ENCODE measurements around the gene CYS1.

Gene CYS1

GRCh38 chr2:10091182-10091888 is 11.1 kb upstream of the CYS1 start:
- DNase-seq = peak; percentile 29

DNA sequence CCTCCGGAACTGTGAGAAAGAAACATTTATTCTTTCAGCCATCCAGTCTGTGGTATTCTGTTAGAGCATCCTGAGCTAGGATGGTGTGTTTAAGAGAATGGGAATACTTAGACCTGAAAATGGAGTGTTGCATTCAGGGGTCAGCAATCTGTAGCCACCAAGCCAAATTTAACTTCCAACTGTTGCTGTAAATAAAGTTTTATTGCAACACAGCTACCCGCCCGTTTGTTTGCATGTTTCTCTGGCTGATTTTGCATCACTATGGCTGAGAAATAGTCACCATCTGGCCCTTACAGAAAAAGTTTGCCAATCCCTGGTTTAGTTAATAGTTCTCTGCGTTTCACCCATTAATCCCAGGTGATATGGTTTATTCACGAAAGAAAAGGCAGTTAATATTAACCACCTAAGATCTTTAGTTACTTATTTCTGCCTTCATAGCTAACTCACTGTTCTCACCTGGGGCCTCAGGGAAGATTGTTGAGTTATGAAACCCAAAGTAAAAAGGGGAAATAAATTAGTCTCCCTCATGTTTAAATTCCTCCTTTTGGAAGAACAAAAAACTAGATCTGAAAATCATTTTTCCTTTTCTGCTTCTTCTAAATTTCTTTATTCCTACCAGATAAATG is 9.5 kb upstream of the CYS1 start:
- DNase-seq = no peak

- DNase-seq = no peak
These were observed 7.1 kb upstream of the CYS1 start for GRCh38 chr2:10087360-10087759.

DNA sequence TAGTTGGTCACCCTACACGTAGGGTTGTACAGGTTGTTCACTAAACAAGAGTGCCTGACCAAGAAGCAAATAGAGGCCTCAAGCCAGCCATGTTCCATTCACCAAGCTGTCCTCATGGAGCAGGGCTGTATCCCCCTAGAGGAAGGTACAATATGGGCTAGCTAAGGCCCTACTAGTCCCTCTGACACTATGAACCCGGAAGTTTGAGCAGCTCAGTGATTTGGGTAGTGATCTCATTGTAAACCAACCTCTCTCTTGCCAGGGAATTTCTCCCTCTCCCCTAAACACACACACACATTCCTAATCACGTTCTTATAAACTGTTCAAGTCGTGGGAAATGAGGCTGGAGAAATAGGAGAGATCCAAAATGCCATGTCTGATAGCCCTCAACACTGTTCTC is 6.7 kb upstream of the CYS1 start:
- DNase-seq = no peak

DNA sequence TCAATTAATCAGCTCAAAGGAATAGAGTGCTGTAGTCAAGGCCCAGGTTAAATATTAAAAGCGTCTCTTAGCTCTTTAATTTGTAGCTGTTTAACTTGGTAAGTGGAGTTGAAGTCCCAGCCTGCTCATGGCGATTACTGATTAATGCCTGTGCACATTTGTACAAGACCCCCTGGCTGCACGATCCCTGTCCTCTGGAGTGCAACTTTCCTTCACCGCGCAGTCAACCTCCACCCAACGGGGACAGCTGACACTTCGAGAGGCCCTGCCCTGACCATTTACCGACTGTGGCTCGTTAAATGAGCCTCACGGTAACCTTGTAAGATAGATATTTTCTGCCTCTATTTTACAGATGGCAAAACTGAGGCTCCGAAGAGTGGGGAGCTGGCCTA is 5.5 kb upstream of the CYS1 start:
- DNase-seq = no peak

DNA sequence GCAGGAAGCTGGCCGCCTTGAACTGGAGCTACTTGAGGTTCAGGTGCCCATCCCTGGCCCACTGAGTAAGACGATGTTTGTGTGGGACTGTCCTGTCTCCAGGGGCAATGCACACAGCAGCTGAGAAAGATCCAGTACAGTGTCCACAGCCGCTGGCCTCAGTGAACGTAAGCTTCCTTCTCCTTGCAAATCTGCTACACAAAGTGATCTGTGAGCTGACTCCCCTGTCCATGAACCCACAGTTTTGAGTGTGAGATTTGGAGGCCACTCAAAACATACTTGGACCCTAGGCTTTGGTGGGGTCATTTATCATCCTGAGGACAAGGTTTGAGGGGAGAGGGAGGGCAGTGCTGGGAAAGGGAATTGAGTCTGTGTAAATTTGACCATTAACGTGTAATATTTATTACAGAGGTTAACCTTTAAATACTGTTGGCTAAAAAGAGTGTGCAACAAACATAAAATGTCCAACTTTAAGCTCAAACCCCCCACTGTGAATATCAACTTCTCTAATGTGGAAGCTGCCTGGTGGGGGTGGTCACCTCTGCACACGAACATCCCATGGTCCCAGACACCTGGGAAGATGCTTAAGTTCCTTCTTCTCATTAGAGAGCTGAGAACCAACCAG is 4.9 kb upstream of the CYS1 start:
- no peak for DNase-seq

DNA sequence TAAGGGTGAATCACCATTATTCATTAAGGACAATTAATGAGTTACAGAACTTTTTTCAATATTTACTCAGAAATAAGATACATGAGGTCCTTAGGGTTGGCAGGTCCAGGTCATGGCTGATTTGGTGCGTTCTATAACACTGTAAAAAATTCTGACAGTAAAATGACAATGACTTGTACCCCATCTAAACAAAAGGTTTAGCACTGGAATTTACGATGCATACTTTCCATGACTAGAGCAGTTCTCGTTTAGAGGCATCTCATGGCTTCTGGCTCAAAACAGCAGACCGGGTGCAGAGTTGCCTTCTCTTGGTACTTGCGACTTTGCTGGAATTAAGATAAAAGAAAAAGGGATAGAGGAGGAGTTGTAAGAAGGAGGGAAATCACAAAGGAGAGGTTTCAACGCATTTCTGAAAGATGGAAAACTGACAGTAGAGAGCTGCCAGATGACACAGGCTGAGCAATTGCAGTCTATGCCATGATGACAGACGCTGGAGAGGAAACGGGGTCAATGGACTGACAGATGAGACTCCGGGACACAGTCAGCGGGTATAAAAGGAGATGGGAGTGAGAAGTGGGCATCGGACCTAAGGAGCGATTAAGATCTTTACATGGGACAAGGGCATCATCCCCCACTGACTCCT is 4.1 kb upstream of the CYS1 start:
- DNase-seq = no peak

- no peak for DNase-seq
These were observed 3.5 kb upstream of the CYS1 start for GRCh38 chr2:10083692-10084211.

- DNase-seq = no peak
These were observed 2.8 kb upstream of the CYS1 start for GRCh38 chr2:10083046-10083445.

GRCh38 chr2:10080536-10081304 is 509 bp upstream of the CYS1 start:
- peak; percentile 47 for DNase-seq

DNA sequence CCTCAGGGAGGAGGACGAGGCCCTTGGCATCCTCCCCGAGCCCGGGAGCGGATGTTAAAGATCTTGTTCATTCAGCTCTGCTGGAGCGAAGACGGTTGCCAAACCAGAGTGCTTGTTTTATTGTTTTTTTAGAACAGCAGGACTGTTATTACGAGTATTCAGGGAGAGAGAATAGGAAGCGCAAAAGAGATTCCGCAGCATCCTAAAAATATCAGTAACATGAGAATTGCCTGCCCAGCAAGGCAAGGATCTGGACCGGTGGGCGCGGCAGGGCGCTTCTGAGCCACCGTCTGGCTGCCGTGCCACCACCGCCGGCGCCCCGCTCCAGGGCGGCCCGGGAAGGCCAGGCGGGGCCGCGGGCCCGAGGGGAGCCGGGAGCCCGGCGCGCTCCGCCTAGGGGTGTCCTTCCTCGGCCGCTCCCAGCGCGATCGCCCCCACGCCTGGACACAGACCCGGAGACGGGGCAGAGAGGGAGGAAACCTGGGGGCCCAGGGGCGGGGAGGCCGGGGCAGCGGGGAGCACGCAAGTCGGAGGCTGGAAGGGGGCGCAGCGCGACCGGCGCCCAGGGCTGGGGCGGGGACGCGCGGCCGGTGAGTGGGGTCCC is 843 bp downstream of the CYS1 start:
- DNase-seq = no peak

- DNase-seq = no peak
These were observed 1.4 kb downstream of the CYS1 start for GRCh38 chr2:10078704-10079265.

DNA sequence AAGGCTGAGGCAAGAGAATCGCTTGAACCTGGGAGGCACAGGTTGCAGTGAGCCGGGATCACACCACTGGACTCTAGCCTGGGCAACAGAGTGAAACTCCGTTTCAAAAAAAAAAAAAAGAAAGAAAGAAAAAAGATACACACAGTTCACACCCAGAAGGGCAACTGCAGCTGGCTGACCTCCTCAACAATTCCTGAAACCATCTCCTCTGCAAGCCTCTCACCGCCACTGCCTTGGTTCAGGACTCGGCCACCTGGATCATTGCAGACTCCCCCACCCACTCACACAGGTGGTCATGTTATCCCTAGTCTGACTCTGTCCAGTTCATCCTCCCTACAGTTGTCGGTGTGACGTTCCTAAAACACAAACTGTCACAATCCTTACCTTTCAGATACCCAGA is 2.2 kb downstream of the CYS1 start:
- no peak for DNase-seq

DNA sequence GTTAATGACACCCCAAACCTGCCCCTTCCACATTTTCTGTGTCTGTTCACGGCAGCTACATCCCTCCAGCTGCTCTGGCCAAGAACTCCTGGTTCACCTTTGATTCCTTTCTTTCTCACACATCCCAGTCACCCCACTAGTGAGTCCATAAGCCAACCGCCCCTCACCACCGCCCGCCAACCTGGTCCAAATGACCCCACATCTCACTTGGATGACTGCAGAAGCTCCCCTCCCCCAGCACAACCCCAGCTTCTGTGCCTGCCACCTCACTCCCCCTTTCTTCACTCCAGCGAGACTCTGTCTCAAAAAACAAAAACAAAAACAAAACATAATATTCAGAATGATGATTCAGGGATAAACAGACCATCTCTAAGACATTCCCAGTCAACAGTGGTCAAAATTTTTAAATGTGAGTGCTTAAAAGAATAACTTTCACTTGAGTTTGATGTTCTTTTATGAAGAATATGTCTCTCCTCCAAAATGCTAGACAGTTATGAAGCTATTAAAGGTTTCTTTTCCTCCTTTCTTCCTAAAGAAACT is 3.2 kb downstream of the CYS1 start:
- DNase-seq = no peak

DNA sequence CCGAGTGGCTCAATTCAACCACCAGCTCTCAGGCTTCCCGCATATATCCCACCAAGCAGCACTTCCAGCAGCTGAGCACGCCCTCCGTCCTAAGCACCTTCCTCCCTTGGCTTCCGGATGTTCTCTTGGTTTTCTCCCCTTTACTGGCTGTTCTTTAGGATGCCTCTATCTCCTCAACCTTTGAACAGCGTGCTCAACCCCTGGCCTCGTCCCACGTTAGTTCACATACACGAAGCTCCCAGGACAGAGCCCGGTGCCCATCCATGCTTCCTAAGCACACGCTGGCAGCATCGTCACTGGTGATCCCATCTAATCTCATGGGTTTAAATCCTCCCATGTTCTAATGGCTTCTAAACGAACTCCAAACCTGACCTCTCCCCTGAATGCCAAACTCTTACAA is 3.7 kb downstream of the CYS1 start:
- DNase-seq = no peak

GRCh38 chr2:10075571-10076209 is 4.5 kb downstream of the CYS1 start:
- DNase-seq = no peak

DNA sequence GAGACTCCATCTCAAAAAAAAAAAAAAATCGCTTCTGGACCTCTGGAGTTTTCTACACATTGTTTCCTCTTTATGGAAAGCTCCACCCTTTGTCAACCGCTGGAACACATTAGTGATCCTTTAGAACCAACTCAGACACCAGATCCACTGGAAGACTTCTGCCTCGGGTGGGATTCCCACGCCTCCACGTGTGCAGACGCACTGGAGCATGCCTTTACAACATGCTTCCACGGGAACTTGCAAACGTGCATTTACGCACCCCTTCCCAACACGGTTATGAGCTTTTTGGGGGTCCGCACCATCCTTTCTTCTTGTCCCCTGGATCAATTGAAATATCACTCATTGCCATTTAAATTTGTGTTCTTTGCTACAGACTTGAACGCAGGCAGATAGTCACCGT is 5.1 kb downstream of the CYS1 start:
- DNase-seq = no peak

- no peak for DNase-seq
These were observed 6.5 kb downstream of the CYS1 start for GRCh38 chr2:10073706-10074105.

DNA sequence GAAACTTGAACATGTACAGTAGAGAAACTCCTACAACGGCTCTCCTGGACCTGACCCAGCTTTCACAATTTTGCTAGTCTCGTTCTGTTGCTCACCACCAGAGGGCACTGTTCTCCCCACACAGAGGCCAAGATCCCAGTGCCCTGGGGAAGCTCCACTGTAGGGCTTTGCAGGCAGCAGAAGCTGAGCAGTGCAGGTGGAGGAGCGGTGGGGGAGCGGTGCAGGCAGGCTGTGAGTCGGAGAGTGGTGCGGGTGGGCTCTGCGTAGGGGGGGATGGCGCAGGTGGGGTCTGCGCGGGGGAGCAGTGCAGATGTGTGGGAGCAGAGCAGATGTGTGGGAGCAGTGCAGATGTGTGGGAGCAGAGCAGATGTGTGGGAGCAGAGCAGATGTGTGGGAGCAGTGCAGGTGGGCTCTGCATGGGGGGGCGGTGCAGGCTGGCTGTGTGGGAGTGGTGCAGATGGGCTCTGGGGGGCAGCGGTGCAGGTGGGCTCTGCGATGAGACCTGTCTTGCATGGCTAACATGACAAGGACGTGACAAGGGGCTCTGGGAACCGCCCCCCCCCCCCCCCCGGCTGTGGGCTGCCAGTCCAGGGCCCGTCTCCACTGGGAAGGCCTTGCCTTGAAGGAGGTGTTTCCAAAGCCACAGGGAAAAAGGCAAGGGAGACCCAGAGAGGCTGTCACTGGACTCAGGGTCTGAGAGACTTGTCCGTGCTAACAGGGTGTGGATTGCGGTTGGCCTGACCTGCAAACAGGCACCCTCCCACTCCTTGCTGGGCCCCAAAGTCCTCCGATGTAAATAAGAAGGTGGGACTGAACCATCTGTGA is 7.3 kb downstream of the CYS1 start:
- peak; percentile 82 for DNase-seq

GRCh38 chr2:10071595-10071994 is 8.6 kb downstream of the CYS1 start:
- no peak for DNase-seq

Measured in CD4-positive, alpha-beta T cell treated with Interleukin-21 for 1 hour (primary cell).